NOMO-1 treated with DMSO at 0.1 percent for 48 hours (cell line): Measurements from ENCODE around the gene B4GALT5.

Experiments used
- DNase-seq: peaks from one replicate; lab custom pipeline; 2025; ENCODE audit not compliant: unreplicated experiment; lab: John Stamatoyannopoulos, UW

B4GALT5 gene

GRCh38 chr20:49701241-49701790, 12.4 kb downstream of the B4GALT5 start:
- no peak for DNase-seq

- DNase-seq: peak; percentile 56
These were observed 13.1 kb downstream of the B4GALT5 start for GRCh38 chr20:49700411-49701185.

DNA sequence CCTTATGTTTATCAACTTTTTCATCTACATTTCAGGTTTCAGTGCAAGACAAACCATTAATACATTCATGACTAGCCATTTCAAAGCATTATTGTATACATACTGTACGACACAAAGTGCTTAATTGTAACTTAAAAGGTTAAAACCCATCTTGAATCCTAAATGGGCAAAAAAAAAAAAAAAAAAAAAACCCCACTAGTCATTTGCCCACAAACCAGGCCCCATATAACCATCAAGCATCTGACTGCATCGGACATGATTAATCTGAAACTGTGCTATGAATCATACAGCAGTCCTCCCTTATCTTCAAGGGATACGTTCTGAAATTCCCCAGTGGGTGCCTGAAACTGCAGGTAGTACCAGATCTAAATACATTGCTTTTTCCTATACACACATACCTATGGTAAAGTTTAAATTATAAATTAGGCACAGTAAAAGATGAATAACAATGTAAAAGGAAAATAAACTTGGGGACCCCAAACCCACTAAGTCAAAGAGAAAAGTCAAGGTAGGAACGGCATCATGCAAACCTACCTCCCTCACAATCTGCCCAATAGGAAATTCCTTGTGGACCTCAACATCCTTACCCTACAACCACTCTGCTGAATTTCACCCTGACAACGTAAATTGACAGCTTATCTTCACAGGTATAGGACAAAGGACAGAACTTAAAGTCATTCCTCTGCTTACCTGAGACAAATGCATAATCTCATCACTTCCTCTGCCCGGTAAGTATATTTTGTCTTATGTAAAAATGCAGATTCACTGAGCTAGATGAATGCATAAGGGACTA, 14.3 kb downstream of the B4GALT5 start:
- DNase-seq: no peak

DNA sequence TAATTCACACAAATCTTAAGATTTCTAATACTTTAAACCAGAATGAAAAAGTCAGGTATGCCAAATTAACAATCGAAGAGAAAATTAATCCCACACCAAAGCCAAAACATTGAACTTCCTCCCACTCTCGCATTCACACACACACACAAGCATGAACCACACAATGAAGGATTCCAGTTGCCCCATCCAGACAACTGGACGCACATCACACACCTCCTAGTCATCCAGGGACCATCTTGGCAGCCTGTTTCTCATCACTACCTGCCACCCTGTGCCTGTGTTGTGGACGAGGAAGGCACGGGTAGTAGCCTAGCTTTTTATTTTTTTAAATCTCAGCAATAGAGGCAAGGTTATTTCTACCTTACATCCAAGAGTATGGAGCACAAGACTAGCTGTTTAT, 15.2 kb downstream of the B4GALT5 start:
- no peak for DNase-seq

GRCh38 chr20:49697071-49697470, 16.6 kb downstream of the B4GALT5 start:
- DNase-seq: no peak

GRCh38 chr20:49696594-49696993, 17.1 kb downstream of the B4GALT5 start:
- DNase-seq: no peak

GRCh38 chr20:49695830-49696229, 17.8 kb downstream of the B4GALT5 start:
- no peak for DNase-seq

- DNase-seq: no peak
These were observed 19.1 kb downstream of the B4GALT5 start for GRCh38 chr20:49694450-49695071.

DNA sequence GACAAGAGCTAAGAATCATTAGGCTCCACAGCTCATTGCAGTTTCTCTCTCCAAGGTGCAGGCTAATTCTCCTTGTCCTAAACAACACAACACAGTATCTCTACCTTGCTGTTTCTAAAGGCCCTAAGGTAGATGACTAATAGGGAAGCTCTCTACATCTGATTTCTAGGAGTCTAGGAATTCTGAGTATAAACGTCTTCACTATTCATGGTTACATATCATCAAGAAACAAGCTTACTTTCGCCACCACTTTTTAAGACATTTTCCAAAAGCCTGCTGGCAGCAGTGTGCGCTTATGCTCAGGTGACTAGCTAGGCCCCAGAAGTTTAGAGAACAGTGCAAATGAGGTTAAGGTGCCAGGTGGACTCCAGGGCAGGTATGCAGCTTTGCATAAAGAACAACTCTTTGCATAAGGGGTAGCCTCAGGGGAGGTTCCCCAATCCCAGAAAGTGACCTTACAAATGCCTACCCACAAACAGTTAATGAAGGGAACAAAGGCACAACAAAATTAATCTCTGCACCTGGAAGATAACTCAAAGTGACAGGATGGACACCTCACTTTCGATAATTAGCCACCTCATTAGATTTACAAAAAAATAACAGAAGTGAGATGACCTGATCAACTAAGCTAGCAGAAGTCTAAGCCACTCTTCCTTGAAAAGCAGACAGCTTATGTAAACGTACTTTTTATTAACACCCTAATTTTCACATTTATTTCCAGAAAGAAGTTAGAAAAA, 20.1 kb downstream of the B4GALT5 start:
- no peak for DNase-seq

DNA sequence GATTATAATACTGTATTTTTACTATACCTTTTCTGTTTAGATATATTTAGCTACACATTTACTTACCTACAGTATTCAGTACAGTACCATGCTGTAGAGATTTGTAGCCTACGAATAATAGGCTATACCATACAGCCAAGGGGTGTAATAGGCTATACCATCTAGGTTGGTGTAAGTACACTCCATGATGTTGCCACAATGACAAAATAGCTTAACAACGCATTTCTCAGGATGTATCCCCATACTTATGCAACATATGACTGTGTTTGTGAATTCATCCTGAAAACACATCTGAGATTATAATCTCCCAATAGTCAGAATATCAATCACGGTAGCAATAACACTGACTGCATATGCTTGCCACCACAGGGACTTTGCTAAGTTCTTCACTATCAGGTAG, 20.7 kb downstream of the B4GALT5 start:
- DNase-seq: no peak

GRCh38 chr20:49691818-49692568, 21.7 kb downstream of the B4GALT5 start:
- no peak for DNase-seq

DNA sequence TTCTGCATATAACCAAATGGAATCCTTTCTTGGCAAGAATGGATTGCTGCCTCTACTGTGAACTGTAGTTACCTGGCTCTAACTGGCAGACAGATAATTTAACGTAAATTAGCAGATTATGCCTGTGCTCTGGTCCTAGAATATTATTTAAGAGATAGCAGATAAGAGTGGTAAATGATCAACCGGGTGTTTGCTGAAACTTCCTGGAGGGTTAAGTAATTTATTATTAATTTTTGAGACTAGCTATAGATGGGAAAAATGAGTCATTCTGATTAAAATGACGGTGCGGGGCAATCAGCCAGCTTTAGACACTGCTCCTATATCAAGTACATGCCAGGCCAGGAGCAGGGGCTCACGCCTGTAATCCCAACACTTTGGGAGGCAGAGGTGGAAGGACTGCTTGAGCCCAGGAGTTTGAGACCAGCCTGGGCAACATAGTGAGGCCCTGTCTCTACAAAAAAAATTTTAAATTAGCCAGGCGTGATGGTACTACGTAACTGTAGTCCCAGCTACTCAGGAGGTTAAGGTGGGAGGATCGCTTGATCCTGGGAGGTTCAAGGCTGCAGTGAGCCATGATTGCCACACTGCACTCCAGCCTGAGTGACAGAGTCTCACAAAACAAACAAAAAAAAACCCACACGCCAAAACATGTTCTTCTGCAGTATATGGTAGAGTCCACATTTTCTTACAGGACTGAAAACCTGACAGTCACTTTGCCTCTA, 22.6 kb downstream of the B4GALT5 start:
- DNase-seq: no peak

- no peak for DNase-seq
These were observed 25.8 kb downstream of the B4GALT5 start for GRCh38 chr20:49687595-49688567.

GRCh38 chr20:49685809-49686208, 27.9 kb downstream of the B4GALT5 start:
- peak; percentile 36 for DNase-seq

DNA sequence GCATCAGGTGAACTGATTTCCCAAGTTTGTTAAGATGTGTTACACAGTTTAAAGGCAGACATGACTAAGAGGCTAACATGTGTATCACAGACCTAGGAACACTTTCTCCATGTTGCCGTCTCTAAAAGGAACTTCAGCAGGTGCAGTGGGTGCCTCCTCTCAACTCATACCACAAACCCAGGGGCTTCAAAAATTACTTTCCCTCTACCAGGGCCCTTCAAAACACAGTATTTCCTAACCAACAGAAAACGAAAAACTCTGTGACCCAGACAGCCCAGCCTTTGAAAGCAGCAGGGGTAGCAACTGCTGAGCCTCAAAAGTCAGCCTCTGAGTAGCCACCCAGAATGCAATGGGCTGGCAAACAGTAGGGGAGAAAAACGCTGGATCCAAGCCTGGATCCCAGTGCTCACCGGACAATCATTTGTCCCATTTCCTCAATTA, 28.5 kb downstream of the B4GALT5 start:
- DNase-seq: no peak

DNA sequence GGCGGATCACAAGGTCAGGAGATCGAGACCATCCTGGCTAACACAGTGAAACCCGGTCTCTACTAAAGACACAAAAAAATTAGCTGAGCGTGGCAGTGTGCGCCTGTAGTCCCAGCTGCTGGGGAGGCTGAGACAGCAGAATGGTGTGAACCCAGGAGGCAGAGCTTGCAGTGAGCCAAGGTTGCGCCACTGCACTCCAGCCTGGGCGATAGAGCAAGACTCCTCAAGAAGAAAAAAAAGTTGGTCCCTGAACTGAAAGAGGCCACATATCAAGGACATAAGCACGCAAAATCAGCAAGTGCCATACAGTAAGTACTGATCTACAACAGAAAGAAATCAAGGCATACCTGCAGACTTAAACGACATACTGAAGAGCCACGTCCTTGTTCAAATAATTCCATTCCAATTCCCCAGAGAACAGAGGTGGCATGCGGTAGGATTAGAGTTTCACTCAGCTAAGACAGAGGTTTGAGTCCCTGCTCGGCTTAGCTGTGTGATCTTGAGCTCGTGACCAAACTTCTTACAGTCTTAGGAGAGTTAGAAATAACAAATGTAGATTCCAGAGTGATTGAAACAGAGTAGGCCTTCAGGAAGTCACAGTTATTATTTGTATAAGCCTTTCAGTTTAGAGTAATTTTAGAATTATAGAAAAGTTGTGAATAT, 29.2 kb downstream of the B4GALT5 start:
- no peak for DNase-seq

- DNase-seq: no peak
These were observed 30.9 kb downstream of the B4GALT5 start for GRCh38 chr20:49682798-49683197.

DNA sequence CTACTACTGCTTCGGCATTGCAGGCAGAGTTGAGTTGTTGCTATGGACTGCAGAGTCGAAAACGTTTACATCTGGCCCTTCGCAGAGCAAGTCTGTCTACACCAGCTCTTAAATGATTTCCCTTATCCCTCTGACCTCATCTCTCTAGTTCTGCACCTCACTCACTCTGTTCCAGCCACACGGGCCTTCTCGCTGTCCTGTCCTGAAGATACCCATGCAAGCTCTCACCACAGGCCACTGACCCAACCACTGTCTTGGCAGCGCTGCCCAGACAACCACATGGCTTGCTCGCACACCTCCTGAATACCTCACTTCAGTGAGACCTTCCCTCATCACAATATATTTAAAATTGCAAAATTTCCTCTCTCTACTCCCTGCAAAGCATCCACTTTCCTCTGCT, 31.4 kb downstream of the B4GALT5 start:
- DNase-seq: no peak
